Heart left ventricle (tissue), 16 donors: ENCODE results near the gene ZBTB5. TPM values are rescaled to one million over a fixed set of nuclear protein-coding genes. Genes with fewer than 3 reads are reported as not detected.

ENCODE experiments used
- ATAC-seq, 4 donors: fragments of 200-7000 bp; cut with Tn5 transposase; one replicate each; pipeline ENCODE4 v1.9.1; 2020 to 2022; ENCODE audit warnings: moderate library complexity in 4 of 4, mild to moderate bottlenecking in 3 of 4, moderate number of reproducible peaks in 1 of 4
- DNase-seq, 5 donors: peaks; one replicate each; pipeline ENCODE4 v3.0.0-alpha.2; 2020
- H3K27ac ChIP-seq, 12 donors: fragments of 200-600 bp; sonication (generic) in 4 of 12; one replicate each; pipeline versions ENCODE4 v1.5.0 to v1.8.0; 2016 to 2022; ENCODE audit warnings: mild to moderate bottlenecking in 2 of 12
- H3K27me3 ChIP-seq, 9 donors: fragments of 200-600 bp; sonication (generic) in 2 of 9; one replicate each; pipeline versions ENCODE4 v1.5.1 to v1.8.0; 2016 to 2022; ENCODE audit warnings: mild to moderate bottlenecking in 3 of 9
- H3K36me3 ChIP-seq, 9 donors: fragments of 200-600 bp; sonication (generic) in 2 of 9; one replicate each; pipeline versions ENCODE4 v1.5.0 to v1.8.0; 2018 to 2022; ENCODE audit warnings: mild to moderate bottlenecking in 2 of 9
- H3K4me1 ChIP-seq, 12 donors: fragments of 200-600 bp; sonication (generic) in 4 of 12; one replicate each; pipeline versions ENCODE4 v1.5.0 to v1.8.0; 2016 to 2022; ENCODE audit warnings: mild to moderate bottlenecking in 3 of 12
- H3K4me3 ChIP-seq, 12 donors: fragments of 200-600 bp; sonication (generic) in 4 of 12; one replicate each; pipeline versions ENCODE4 v1.5.0 to v1.8.0; 2017 to 2022; ENCODE audit warnings: mild to moderate bottlenecking in 9 of 12, moderate library complexity in 4 of 12
- H3K9me3 ChIP-seq, 12 donors: fragments of 200-600 bp; sonication (generic) in 4 of 12; one replicate each; pipeline versions ENCODE4 v1.5.0 to v1.8.0; 2016 to 2022; ENCODE audit warnings: mild to moderate bottlenecking in 1 of 12
- POLR2A ChIP-seq, 2 donors: fragments of 450-650 bp; IDR thresholded peaks; one replicate each; pipeline ENCODE4 v1.6.1; 2017; ENCODE audit warnings: antibody characterized with exemption in 2 of 2, mild to moderate bottlenecking in 2 of 2, moderate library complexity in 2 of 2
- WGBS, 4 donors: extraction: QIAGEN DNeasy Blood & Tissue Kit in 2 of 4; methylation state at CpG; one replicate each; pipeline versions ENCODE4 v1.1.5 to v1.1.7; 2013 to 2018; 5-methylcytosine and 5-hydroxymethylcytosine counted together
- intact Hi-C, 10 donors: fragments of 100-400 bp; cut with DNase I; formaldehyde crosslinking; loops; one replicate each; pipeline versions ENCODE4 v1.11.1 to v1.14.2; 2022
- polyA plus RNA-seq, 2 donors: library from polyadenylated mRNA; stranded (reverse); fragments of 200-250 nt; gene quantifications; one replicate each; pipeline ENCODE4 v1.2.3, GENCODE V29; 2013
- total RNA-seq, 9 donors: library from RNA; depleted of rRNA in 2 of 9; stranded (reverse); fragments of >200 nt in 2 of 9; fragmentation: NEBNext Ultra II Directional in 3 of 9; extraction: Animal tissue kit (Norgen Biotek cat#: 25700) in 3 of 9; gene quantifications; one replicate each; pipeline versions ENCODE4 v1.1.0 to v1.2.4, GENCODE V29; 2016 to 2023
- TF ChIP-seq, protein P1 (sequence below), 12 donors: fragments of 200-600 bp; sonication (generic) in 4 of 12; IDR thresholded peaks; one replicate each; pipeline versions ENCODE4 v1.5.0 to v1.8.0; 2018 to 2022; ENCODE audit warnings: antibody characterized with exemption in 12 of 12, mild to moderate bottlenecking in 5 of 12
- donor health status: ischemic (EF 13 %, LVEDD 7.1; RV severe dilation, severe dysfunction).
- donor health status: healthy with polysubstance abuse.
- donor health status: DM: no; HTN: yes; CAD: no.
- donor health status: DM: no; HTN: no; CAD: no.
- donor health status: ischemic (EF 25% LVEDD 6.9; RV normal size, moderate dysfunction).
- donor health status: ischemic (EF 25% LVEDD 5.7; RV mildly dilated, moderate dysfunction).
- donor health status: healthy.
- donor health status: DM: yes; HTN: yes; CAD: no.
- donor health status: ischemic (EF 35%, LVEDD 5.7; RV mildly dilated, moderate dysfunction).
- donor health status: nonischemic (EF 11% LVEDD 7.7; RV severe dilation, severe dysfunction).
- donor health status: DM: yes; HTN: yes; CAD: no.
- donor health status: PGD.
- donor health status: ischemic (EF 29% LVEDD 5.4; RV normal size, mild dysfunction).
- donor health status: nonischemic (EF 23%, LVEDD 6.1; RV moderate dilation, normal function).

ZBTB5 gene
- total and polyA plus RNA-seq, 11 donors = 1.8 to 8.0 (median 6.3) TPM

DNA sequence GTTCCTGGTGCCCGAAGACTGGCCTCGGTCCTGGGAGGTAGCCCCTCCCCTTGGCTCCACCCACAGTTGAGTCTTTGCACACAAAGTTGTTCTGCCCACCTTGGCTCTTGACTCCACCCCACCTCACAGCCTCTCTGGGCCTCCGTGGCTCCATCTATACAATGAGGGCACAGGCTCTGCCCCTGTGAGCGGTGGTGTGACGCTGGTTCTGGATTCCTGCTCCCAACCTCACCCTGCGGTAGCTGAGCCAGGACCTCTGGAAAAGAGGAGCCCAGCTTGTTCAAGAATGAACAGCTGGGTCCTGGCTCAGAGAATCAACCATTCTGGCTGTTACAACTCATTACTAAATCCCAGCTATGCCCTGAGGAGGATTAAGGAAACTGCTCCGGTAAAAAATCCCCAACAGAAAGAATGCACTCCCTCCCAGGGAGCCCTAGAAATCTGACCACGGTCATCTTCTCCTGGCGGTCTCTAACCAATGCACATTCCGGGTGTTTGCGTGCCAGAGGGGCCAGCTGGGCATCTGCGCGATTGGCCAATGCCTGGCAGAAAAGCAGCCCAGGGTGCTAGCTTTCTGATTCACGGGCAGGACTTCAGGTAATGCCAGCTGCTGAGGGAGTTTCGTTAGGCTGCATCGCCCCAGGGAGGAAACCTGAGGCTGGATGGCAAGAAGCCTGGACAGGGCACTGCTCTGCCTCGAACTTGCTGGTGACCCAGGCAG lies 52.7 kb downstream of the ZBTB5 start:
- no peak overlapping the region for H3K4me3 ChIP-seq
- H3K36me3 ChIP-seq = no peaks in the 10 kb centered on the region
- peak in 1 of 5 donors; percentile 65 for DNase-seq
- TF ChIP-seq, protein P1, sequence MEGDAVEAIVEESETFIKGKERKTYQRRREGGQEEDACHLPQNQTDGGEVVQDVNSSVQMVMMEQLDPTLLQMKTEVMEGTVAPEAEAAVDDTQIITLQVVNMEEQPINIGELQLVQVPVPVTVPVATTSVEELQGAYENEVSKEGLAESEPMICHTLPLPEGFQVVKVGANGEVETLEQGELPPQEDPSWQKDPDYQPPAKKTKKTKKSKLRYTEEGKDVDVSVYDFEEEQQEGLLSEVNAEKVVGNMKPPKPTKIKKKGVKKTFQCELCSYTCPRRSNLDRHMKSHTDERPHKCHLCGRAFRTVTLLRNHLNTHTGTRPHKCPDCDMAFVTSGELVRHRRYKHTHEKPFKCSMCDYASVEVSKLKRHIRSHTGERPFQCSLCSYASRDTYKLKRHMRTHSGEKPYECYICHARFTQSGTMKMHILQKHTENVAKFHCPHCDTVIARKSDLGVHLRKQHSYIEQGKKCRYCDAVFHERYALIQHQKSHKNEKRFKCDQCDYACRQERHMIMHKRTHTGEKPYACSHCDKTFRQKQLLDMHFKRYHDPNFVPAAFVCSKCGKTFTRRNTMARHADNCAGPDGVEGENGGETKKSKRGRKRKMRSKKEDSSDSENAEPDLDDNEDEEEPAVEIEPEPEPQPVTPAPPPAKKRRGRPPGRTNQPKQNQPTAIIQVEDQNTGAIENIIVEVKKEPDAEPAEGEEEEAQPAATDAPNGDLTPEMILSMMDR (IDR thresholded peaks at IDR 0.05) = no peak
- no peak for TF ChIP-seq POLR2A (IDR thresholded peaks at IDR 0.05)
- no peaks in the 10 kb centered on the region for H3K27me3 ChIP-seq
- H3K4me1 ChIP-seq = peaks cover 0 to 21% (median 6%) of the 10 kb centered on the region in 12 donors
- WGBS, 4 donors = 75 to 83% (median 79%) methylated on average over 9 to 17 of the region's 17 CpGs
- H3K9me3 ChIP-seq = no peaks in the 10 kb centered on the region
- intact Hi-C loops = loop anchor here in 1 of 10 donors (10.0 kb wide), 1 partner anchor 538 kb away; no protein-coding TSS in a partner anchor
- peak; percentile 8 to 32 (median 11) for ATAC-seq
- H3K27ac ChIP-seq = peak overlapping the region in 2 of 12 donors; percentile 48 to 52

DNA sequence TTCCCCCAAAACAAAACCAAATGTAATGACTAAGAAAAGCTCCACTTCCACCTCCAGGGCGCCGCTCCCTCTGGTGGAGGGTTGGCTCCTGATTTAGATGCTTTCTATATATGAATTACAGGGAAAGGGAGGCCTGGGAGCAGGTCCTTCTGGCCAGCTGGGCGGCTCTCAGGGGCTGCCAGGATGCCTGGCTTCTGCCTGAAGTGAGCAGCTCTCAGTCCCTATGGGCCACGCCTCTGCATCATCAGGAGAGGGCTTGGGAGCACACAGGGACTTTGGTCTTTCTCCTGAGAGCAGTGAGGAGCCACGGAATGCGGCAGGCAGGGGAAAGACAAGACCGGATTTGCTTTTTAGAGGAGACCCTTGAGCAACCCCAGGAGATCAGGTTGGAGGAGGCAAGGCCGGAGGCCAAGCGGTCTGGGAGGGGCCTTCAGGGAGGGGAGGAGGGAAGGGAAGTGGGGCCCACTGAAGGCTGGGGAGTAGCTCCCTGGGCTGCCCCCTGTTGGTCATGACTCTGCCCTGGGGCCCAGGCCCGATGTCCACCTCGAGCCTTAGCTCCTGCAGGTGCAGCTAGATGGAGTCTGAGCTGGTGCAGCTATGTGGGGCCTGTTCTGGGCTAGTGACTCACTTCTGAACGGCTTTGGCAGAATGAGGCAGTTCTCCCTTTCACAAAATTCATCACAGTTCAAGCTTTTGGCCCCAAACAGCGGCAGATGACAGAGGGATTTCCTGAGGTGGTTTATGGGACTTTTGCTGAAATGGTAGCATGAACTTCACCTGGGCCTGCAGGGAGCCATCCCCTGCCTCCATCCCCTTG lies 54.1 kb downstream of the ZBTB5 start:
- Histone ChIP-seq H3K36me3 (no peaks in the 10 kb centered on the region), H3K4me3 (no peak overlapping the region), H3K27ac (no peak overlapping the region), H3K9me3 (no peaks in the 10 kb centered on the region), H3K27me3 (no peaks in the 10 kb centered on the region), H3K4me1 (peaks cover 0 to 27% (median 6%) of the 10 kb centered on the region in 12 donors)
- intact Hi-C loops = loop anchor here in 2 of 10 donors (2.0 to 10.0 kb wide), 2 partner anchors 20 to 536 kb away; no protein-coding TSS in a partner anchor
- TF ChIP-seq POLR2A (IDR thresholded peaks at IDR 0.05) = no peak
- TF ChIP-seq, protein P1 (IDR thresholded peaks at IDR 0.05) = peak in 1 of 12 donors; percentile 10
- 80 to 85% (median 81%) methylated on average over 11 to 13 of the region's 13 CpGs for WGBS, 4 donors
- ATAC-seq = peak in 2 of 4 donors; percentile 18 to 44
- DNase-seq = no peak

DNA sequence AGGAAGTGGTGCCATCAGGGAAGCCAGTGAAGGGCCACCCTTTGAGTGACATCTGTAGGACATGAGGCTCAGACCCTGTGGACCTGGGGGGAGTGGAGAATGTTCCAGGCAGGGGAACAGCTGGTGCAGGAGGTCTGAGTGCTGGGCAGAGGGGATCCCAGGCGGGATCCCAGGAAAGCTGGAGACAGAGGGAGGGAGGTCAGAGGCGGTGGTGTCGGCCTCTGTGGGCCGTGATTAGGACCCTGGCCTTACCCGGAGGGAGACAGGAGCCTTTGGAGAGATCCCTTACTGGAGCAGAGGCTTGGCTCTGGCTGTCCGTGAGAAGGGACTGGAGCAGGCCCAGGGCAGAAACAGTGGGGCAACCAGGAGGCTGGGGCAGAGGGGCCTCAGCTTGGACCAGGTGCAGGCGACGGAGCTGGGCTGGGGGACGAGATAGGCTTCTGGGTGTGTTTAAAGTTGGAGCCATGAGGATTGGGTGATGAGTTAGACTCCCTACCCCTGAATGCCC lies 54.8 kb downstream of the ZBTB5 start:
- Histone ChIP-seq H3K27me3 (no peaks in the 10 kb centered on the region), H3K4me3 (no peak overlapping the region), H3K27ac (no peak overlapping the region), H3K36me3 (no peaks in the 10 kb centered on the region), H3K4me1 (peaks cover 0 to 28% (median 6%) of the 10 kb centered on the region in 12 donors), H3K9me3 (no peaks in the 10 kb centered on the region)
- WGBS, 4 donors = 87 to 92% (median 91%) methylated on average over 9 of the region's 9 CpGs
- ATAC-seq (no peak), DNase-seq (no peak)
- no peak for TF ChIP-seq POLR2A (IDR thresholded peaks at IDR 0.05)
- TF ChIP-seq, protein P1 (IDR thresholded peaks at IDR 0.05) = no peak
- intact Hi-C loops = loop anchor here in 2 of 10 donors (2.0 to 10.0 kb wide), 2 partner anchors 20 to 536 kb away; no protein-coding TSS in a partner anchor
